ENCODE measurements around the gene DNAJB12.

The DNAJB12 gene

GRCh38 chr10:72321248-72322029, 33.3 kb downstream of the DNAJB12 start:
- H2BK5ac ChIP-seq (ENCODE audit: low read depth, low read length, poor library complexity), result peak overlapping the region; percentile 75
- no peaks in the 10 kb centered on the region for H3K36me3 ChIP-seq (ENCODE audit: control insufficient read depth in 1 of 2, insufficient read depth in 2 of 2, low read length in 2 of 2)
- peak overlapping the region; percentile 94 for H3K18ac ChIP-seq (ENCODE audit: low read length)
- H3K4me3 ChIP-seq (ENCODE audit: low read depth, low read length), result no peak overlapping the region
- peak overlapping the region; percentile 98 for H4K91ac ChIP-seq (ENCODE audit: low read depth, low read length)
- peak overlapping the region; percentile 38 for H2AFZ ChIP-seq (ENCODE audit: insufficient read depth, low read length, poor library complexity)
- H4K8ac ChIP-seq (ENCODE audit: low read depth, low read length), result peak overlapping the region; percentile 86
- H3K79me1 ChIP-seq (ENCODE audit: low read length), result peaks cover 60% of the 10 kb centered on the region
- no peak overlapping the region for H3K9ac ChIP-seq (ENCODE audit: low read length)
- peak overlapping the region; percentile 34 for H3K4ac ChIP-seq (ENCODE audit: low read depth, low read length)
- no peaks in the 10 kb centered on the region for H3K27me3 ChIP-seq (ENCODE audit: insufficient read depth, low read length)
- H3K9me3 ChIP-seq (ENCODE audit: insufficient read depth, low read depth, low read length), result no peaks in the 10 kb centered on the region
- H3K14ac ChIP-seq (ENCODE audit: low read length), result peak overlapping the region; percentile 96
- no peak overlapping the region for H4K12ac ChIP-seq (ENCODE audit: low read depth, low read length)
- peaks cover 16% of the 10 kb centered on the region for H3K79me2 ChIP-seq (ENCODE audit: control insufficient read depth, insufficient read depth, low read length, poor library complexity)
- H3K27ac ChIP-seq (ENCODE audit: low read depth, low read length), result peak overlapping the region; percentile 96
- DNase-seq, result no peak
- no CpG with 5 or more reads among the region's 13 CpGs for WGBS (ENCODE audit: extremely low coverage, insufficient coverage, insufficient read length)
- peak overlapping the region; percentile 99 for H2AK5ac ChIP-seq (ENCODE audit: low read length)
- peak overlapping the region; percentile 38 for H3K4me2 ChIP-seq (ENCODE audit: low read length)
- peaks cover 57 to 58% of the 10 kb centered on the region in 2 experiments for H3K4me1 ChIP-seq (ENCODE audit: control insufficient read depth in 1 of 2, insufficient read depth in 2 of 2, low read length in 2 of 2)
- H2BK120ac ChIP-seq (ENCODE audit: insufficient read depth, low read length, poor library complexity), result peak overlapping the region; percentile 81
- no peak overlapping the region for H3K23ac ChIP-seq (ENCODE audit: low read length)
- H2BK12ac ChIP-seq (ENCODE audit: low read length), result peak overlapping the region; percentile 99

GRCh38 chr10:72320676-72321247, 34.0 kb downstream of the DNAJB12 start:
- Histone ChIP-seq H3K18ac (ENCODE audit: low read length) (peak overlapping the region; percentile 18), H3K36me3 (ENCODE audit: control insufficient read depth in 1 of 2, insufficient read depth in 2 of 2, low read length in 2 of 2) (no peaks in the 10 kb centered on the region), H3K9ac (ENCODE audit: low read length) (no peak overlapping the region), H3K79me2 (ENCODE audit: control insufficient read depth, insufficient read depth, low read length, poor library complexity) (peaks cover 16% of the 10 kb centered on the region), H3K27me3 (ENCODE audit: insufficient read depth, low read length) (no peaks in the 10 kb centered on the region), H3K9me3 (ENCODE audit: insufficient read depth, low read depth, low read length) (no peaks in the 10 kb centered on the region), H4K8ac (ENCODE audit: low read depth, low read length) (peak overlapping the region; percentile 33), H2BK12ac (ENCODE audit: low read length) (peak overlapping the region; percentile 83), H2AK5ac (ENCODE audit: low read length) (peak overlapping the region; percentile 10), H2BK5ac (ENCODE audit: low read depth, low read length, poor library complexity) (peak overlapping the region; percentile 95), H3K4me1 (ENCODE audit: control insufficient read depth in 1 of 2, insufficient read depth in 2 of 2, low read length in 2 of 2) (peaks cover 59 to 63% of the 10 kb centered on the region in 2 experiments), H3K79me1 (ENCODE audit: low read length) (peaks cover 60% of the 10 kb centered on the region), H3K4me3 (ENCODE audit: low read depth, low read length) (no peak overlapping the region), H4K91ac (ENCODE audit: low read depth, low read length) (peak overlapping the region; percentile 99), H3K4me2 (ENCODE audit: low read length) (peak overlapping the region; percentile 38), H3K4ac (ENCODE audit: low read depth, low read length) (no peak overlapping the region), H4K12ac (ENCODE audit: low read depth, low read length) (no peak overlapping the region), H3K27ac (ENCODE audit: low read depth, low read length) (peak overlapping the region; percentile 96), H2AFZ (ENCODE audit: insufficient read depth, low read length, poor library complexity) (no peak overlapping the region), H3K14ac (ENCODE audit: low read length) (peak overlapping the region; percentile 31), H3K23ac (ENCODE audit: low read length) (no peak overlapping the region), H2BK120ac (ENCODE audit: insufficient read depth, low read length, poor library complexity) (peak overlapping the region; percentile 99)
- DNase-seq, result peak; percentile 94 to 96
- WGBS (ENCODE audit: extremely low coverage, insufficient coverage, insufficient read length), result no CpG with 5 or more reads among the region's 12 CpGs

- Histone ChIP-seq H2BK12ac (ENCODE audit: low read length) (peak overlapping the region; percentile 62), H3K9ac (ENCODE audit: low read length) (no peak overlapping the region), H3K36me3 (ENCODE audit: control insufficient read depth in 1 of 2, insufficient read depth in 2 of 2, low read length in 2 of 2) (no peaks in the 10 kb centered on the region), H3K18ac (ENCODE audit: low read length) (peak overlapping the region; percentile 94), H3K4ac (ENCODE audit: low read depth, low read length) (peak overlapping the region; percentile 95), H4K91ac (ENCODE audit: low read depth, low read length) (peak overlapping the region; percentile 99), H2AFZ (ENCODE audit: insufficient read depth, low read length, poor library complexity) (peak overlapping the region; percentile 42), H3K4me3 (ENCODE audit: low read depth, low read length) (no peak overlapping the region), H2AK5ac (ENCODE audit: low read length) (peak overlapping the region; percentile 86), H2BK5ac (ENCODE audit: low read depth, low read length, poor library complexity) (peak overlapping the region; percentile 95), H4K8ac (ENCODE audit: low read depth, low read length) (peak overlapping the region; percentile 97), H3K79me1 (ENCODE audit: low read length) (peaks cover 52% of the 10 kb centered on the region), H3K9me3 (ENCODE audit: insufficient read depth, low read depth, low read length) (no peaks in the 10 kb centered on the region), H3K14ac (ENCODE audit: low read length) (peak overlapping the region; percentile 88), H3K27ac (ENCODE audit: low read depth, low read length) (peak overlapping the region; percentile 96), H3K4me1 (ENCODE audit: control insufficient read depth in 1 of 2, insufficient read depth in 2 of 2, low read length in 2 of 2) (peaks cover 56 to 63% of the 10 kb centered on the region in 2 experiments), H3K27me3 (ENCODE audit: insufficient read depth, low read length) (no peaks in the 10 kb centered on the region), H3K79me2 (ENCODE audit: control insufficient read depth, insufficient read depth, low read length, poor library complexity) (peaks cover 16% of the 10 kb centered on the region), H4K12ac (ENCODE audit: low read depth, low read length) (peak overlapping the region; percentile 33), H2BK120ac (ENCODE audit: insufficient read depth, low read length, poor library complexity) (peak overlapping the region; percentile 99), H3K23ac (ENCODE audit: low read length) (no peak overlapping the region), H3K4me2 (ENCODE audit: low read length) (peak overlapping the region; percentile 53)
- peak; percentile 98 for DNase-seq
- no CpG with 5 or more reads among the region's 60 CpGs for WGBS (ENCODE audit: extremely low coverage, insufficient coverage, insufficient read length)
Observed at GRCh38 chr10:72319416-72320254, 35.1 kb downstream of the DNAJB12 start.

Measured in trophoblast cell (in vitro differentiated cells and primary cell).